GM18520 (cell line): ENCODE results near the gene GTPBP4.
"Not testable (repeated sequence)": the region's sequence is repeated elsewhere in the genome, so short reads cannot be mapped to it uniquely, and the experiment has no call there.

Experiments
- ATAC-seq: cut with Tn5 transposase; IDR thresholded peaks from one replicate; pipeline ENCODE4 v1.9.1; 2021; ENCODE audit not compliant: unreplicated experiment

Gene GTPBP4

GRCh38 chr10:1024103-1024502 is 35.9 kb downstream of the GTPBP4 start:
- ATAC-seq: no peak

- ATAC-seq: no peak
Measured at GRCh38 chr10:1025683-1026082, 37.4 kb downstream of the GTPBP4 start, which contains the start of gene IDI2. Gene IDI2, minus strand, starts transcription at chr10:1025859. Its CDS starts 1,136 bp downstream, at chr10:1024723.

GRCh38 chr10:1026578-1026977 is 38.3 kb downstream of the GTPBP4 start:
- ATAC-seq: no peak

- no peak for ATAC-seq
Measured at GRCh38 chr10:1029838-1030237, 41.6 kb downstream of the GTPBP4 start.

- no peak for ATAC-seq
Measured at GRCh38 chr10:1033601-1034000, 45.4 kb downstream of the GTPBP4 start.

GRCh38 chr10:1034758-1035157 is 46.5 kb downstream of the GTPBP4 start:
- no peak for ATAC-seq

GRCh38 chr10:1035201-1035600 is 47.0 kb downstream of the GTPBP4 start:
- no peak for ATAC-seq

GRCh38 chr10:1036341-1036791 is 48.1 kb downstream of the GTPBP4 start:
- no peak for ATAC-seq

GRCh38 chr10:1037098-1037497 is 48.9 kb downstream of the GTPBP4 start:
- ATAC-seq: no peak

- ATAC-seq: not testable (repeated sequence)
Measured at GRCh38 chr10:1038769-1039168, 50.5 kb downstream of the GTPBP4 start.

- no peak for ATAC-seq
Measured at GRCh38 chr10:1040133-1040532, 51.9 kb downstream of the GTPBP4 start.

GRCh38 chr10:1041514-1041913 is 53.3 kb downstream of the GTPBP4 start:
- no peak for ATAC-seq

GRCh38 chr10:1043532-1043995 is 55.3 kb downstream of the GTPBP4 start:
- peak; percentile 39 for ATAC-seq

GRCh38 chr10:1044146-1044545 is 55.9 kb downstream of the GTPBP4 start:
- ATAC-seq: no peak

GRCh38 chr10:1044964-1045363 is 56.7 kb downstream of the GTPBP4 start:
- ATAC-seq: no peak

GRCh38 chr10:1045415-1045814 is 57.2 kb downstream of the GTPBP4 start:
- no peak for ATAC-seq

- ATAC-seq: no peak
Measured at GRCh38 chr10:1047937-1048336, 59.7 kb downstream of the GTPBP4 start.

- ATAC-seq: no peak
Measured at GRCh38 chr10:1048349-1048731, 60.1 kb downstream of the GTPBP4 start.

GRCh38 chr10:1048732-1049424 is 60.6 kb downstream of the GTPBP4 start, which contains the start of gene IDI1:
Gene IDI1, minus strand, starts transcription at chr10:1049119. Its CDS starts 116 bp downstream, at chr10:1049003.
- ATAC-seq: peak; percentile 81

- ATAC-seq: no peak
Measured at GRCh38 chr10:1049425-1049958, 61.3 kb downstream of the GTPBP4 start.

GRCh38 chr10:1050145-1050544 is 61.9 kb downstream of the GTPBP4 start:
- no peak for ATAC-seq

GRCh38 chr10:1050554-1050953 is 62.3 kb downstream of the GTPBP4 start:
- no peak for ATAC-seq

GRCh38 chr10:1054684-1055083 is 66.5 kb downstream of the GTPBP4 start:
- no peak for ATAC-seq
